RPMI7951 (cell line): ENCODE data around the gene HSPB9. TPM values are rescaled to one million over a fixed set of nuclear protein-coding genes. Genes with fewer than 3 reads are reported as not detected.
"Not testable (repeated sequence)": the region's sequence is repeated elsewhere in the genome, so short reads cannot be mapped to it uniquely, and the experiment has no call there.

Experiments used
- DNase-seq: peaks from one replicate; pipeline ENCODE4 v3.0.0-alpha.2; 2012; ENCODE audit warnings: low read depth
- total RNA-seq: library from RNA; depleted of rRNA; stranded (reverse); fragments of >200 nt; shearing (Covaris generic); gene quantifications from 2 replicates; pipeline ENCODE4 v1.2.3, GENCODE V29; 2014; rRNA removed

The HSPB9 gene
- total RNA-seq, 1 experiment from 2014 or later: not detected

DNA sequence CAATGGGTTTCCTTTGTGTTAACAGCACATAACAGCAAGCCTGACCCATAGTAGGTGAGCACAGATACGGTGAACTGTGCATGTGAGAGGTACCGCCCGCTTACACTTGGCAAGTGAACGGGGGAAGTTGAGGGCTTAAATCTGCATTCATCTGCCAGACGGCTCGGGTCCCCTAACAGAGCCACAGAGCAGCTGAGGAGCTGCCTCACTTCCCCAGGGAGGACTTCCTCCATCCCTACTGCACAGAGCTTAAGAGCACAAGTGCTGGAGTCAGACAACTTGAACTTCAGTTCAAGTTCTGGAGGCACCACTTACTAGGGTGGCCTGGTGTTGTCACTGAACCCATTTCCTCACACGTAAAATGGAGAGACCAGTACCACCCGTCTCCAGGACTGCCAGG is 18.8 kb downstream of the HSPB9 start:
- no peak for DNase-seq

DNA sequence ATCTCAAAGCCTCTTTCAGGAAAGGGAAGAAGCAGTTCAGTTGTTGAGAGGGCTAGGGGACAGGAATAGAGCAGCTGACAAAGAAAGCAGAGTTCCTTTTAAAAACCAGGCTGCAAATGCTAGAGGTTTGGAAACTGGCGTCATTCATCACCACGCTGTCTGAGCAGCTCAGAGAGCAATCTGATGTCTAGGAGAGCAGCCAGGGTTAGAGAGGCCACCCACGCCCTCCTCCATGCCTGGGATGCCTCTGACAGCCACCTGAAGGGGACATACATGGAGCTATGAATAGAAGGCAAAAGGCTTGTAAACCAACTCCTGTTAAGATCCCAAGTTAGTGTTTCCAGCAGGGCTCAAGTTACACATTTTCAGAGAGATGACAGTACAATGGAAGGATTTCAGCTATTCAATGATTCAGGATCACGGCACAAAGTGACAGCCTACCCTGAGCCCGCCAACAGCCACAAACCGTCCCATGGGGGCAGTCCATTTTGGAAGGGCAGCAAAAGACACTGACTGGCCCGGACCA is 19.8 kb downstream of the HSPB9 start:
- DNase-seq: no peak

DNA sequence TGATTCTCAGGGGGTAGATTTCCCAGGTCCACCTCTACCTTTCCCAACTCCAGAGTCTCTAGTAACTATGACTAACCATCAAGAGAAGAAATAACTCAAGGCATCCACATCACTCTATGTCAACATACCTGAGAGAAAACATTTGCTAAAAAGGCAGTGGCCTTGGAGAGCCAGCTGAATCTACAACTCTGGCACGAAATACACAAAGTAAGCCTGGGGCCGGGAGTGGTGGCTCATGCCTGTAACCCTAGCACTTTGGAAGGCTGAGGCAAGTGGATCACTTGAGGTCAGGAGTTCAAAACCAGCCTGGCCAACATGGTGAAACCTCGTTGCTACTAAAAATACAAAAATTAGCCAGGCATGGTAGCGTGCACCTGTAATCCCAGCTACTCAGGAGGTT is 20.5 kb downstream of the HSPB9 start:
- DNase-seq: not testable (repeated sequence)

DNA sequence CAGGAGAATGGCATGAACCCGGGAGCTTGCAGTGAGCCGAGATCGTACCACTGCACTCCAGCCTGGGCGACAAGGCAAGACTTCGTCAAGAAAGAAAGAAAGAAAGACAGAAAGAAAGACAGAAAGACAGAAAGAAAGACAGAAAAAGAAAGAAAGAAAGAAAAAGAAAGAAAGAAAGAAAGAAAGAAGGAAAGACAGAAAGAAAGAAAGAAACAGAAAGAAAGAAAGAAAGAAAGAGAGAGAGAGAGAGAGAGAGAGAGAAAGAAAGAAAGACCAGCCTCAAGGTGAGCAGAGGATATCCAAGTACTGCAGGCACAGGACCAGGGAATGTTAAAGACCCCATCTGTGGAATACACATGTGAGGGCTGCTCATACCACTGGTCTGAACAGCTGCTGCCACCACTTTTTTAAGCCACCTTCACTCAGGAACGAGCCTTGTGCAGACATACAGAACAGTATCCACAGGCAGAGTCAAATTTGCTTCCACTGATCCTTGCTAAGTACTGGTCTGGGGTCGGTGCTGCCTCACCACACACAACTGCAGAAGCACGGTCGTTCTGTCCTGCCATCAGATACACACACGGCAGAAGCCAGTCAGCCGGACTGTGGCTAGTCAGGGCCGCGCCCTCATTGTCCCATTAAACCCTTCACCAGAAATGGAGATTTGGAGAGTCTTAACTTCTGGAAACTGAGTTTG is 24.5 kb downstream of the HSPB9 start:
- DNase-seq: no peak

DNA sequence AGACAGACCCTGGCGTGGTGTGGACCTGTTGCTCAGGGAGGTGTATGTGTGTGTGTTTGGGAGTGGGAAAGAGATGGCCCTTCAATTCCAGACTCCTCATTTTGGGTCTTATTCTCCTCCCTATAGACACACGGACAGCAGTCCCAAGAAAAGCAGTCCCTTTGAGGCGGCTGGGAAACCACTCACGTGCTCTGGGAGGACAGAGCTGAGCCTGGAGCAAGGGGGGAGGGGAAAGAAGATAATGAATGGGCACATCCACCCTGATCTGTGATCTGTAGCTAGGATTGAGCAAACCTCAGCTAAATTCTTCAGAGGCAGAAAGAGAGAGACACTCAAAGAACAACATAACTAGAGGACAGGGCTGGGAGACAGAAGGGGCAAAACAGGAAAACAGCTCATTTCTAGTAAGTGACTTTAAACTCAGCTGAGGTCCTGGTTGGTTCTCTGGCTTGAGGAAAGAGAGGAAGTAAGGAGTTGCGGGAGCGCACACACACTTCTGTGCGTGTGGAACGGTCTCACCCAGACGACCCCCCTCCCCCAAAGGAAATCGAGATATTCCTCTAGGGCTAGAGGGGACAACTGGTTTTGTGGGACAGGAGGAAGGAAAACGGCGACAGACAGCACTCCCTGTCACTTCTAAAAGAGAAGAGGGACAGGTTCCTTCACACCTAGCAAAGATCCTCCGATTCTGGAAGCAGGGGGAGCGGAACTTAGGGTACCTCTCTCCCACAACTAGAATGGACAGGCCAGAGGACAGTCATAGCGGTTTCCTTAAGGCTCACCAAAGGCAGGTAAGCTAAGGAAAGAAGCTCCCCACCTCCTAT is 31.5 kb downstream of the HSPB9 start:
- peak; percentile 20 for DNase-seq

DNA sequence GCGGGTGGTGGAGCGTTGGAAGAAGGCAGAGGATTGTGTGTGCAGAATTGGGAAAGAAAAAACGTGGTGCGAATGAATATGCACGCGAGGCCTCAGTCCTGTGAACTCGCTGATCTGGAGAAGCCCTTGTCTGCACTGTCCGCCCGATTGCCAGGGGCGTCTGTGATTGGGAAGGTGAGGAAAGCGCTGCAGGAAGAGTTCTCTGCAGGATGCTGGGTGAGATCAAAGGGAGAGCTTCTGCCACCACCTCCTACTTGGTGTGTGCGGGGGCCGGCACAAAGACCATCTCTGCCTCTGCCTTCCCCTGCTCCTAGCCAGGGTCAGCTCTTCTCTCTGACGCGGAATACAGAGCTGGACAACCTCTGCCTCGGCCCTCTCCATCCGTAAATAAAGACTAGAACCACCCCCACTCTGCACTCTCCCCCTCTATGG is 33.0 kb downstream of the HSPB9 start:
- DNase-seq: peak; percentile 58

DNA sequence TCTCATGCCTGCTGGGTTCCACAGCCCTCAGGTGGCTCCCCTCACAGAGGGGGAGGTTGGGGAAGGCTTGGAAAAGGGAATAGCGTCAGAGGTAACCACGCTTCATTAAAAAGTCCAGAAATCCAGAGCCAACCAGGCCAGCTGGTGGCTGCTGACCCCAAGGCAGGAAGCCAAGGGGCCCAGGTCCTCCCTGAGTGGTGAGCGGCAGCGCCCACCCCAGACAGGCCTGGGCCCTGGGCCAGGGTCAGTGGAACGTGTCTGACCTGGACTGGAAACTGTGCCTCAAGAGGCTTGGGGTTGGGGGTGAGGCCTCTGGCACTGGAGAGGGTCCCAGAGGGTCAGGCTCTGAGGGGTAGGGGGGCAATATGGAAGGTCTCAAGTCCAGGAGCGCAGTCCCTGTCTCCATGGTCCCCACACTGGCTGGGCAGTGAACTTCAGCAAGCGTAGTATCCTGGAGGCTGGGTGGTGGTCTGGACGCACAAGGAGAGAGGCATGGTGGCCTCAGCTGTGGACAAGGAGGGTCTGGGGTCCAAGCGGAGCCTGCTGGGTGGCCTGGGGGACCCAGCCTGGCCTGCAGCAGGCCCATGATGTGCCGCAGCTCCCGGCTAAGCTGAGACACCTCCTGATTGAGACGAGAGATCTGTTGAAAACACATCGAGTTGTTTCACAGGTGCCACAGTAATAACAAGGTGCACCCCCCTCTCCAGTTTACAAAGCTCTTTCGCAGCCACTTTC is 37.4 kb downstream of the HSPB9 start:
- no peak for DNase-seq

DNA sequence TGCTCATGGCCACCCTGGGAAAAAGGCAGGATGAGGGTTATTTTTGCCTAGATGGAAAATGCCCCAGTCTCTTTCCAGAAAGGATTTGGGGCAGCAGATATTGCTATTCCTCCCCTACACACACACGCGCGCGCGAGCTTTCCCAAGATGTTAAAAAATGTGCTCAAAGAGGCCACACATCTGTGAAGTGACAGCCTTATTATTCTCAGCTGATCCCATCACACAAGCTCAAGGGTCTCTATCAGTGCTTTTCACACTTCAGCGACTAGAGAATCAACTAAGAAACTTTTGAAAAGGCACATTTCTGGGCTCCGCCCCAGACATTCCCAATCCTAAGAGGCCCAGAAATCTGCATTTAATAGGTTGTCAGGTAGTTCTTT is 37.9 kb downstream of the HSPB9 start:
- DNase-seq: no peak

DNA sequence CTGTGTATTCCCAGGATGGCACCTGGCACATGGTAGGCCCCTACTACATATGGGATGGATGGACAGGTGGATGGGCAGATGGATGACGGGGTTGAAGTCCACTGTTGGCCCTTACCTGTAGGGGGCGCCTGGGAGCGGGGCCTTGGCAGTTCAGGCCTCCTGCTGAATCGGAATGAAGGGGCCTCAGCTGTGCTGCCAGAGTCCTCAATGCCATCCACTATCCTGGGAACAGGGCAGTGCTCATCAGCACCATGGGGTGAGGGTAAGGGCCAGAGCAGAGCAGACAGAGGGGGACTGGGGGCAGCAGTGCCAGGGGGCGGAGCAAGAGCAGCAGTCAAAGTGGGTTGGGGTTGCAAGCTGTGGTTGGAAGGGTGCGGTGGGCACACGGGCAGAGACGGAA is 40.5 kb downstream of the HSPB9 start:
- no peak for DNase-seq

DNA sequence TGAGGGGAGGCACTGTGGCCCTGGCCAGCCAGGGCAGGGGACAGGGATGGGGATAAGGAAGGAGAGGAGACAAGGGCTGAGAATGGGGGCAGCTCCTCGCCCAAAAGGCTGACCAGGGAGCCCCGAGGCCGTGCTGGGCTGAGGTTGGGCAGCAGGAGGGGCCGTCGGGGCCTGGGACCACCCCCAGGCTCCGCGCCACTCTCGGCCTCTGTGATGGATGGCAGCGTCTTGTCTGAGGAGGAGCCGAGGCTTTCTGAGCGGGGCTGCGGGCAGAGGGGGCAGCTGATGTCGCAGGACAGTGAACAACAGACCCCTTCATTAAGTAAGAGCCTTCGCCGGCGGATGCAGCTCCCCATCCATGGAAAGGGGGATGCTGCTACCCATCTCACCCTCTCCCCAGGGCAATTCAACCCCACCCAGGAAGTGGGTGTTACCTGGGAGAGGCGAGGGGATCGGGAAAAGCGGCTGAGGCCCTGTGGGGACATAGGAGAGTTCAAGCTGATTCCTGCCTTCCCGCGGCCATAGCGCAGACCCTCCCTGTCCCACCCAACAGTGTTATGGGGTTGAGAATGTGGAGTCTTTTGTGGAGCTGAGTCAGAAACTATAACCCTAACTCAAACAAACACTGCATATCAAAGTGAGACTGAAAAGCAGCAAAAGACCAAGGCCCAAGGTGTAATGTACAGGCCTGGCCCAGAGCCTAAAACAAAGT is 41.2 kb downstream of the HSPB9 start:
- DNase-seq: no peak

DNA sequence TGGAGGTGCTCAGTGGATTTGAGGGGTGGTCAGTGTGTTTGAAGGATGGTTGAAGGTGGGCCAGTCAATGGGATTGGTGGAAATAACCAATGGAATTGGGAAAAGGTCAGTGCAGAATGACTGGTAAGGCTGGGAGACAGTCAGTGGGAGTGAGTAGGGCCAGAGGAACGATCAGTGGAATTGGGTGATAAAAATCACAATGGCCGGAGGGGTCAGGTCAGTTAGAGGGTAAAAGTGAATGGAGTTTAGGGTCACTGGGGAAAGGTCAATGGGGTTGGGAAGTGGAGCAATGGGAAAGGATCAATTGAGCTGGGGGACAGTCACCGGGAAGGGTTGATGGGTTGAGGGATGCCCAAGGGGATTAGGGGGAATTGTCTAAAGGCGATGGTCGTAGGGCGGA is 43.1 kb downstream of the HSPB9 start:
- no peak for DNase-seq

DNA sequence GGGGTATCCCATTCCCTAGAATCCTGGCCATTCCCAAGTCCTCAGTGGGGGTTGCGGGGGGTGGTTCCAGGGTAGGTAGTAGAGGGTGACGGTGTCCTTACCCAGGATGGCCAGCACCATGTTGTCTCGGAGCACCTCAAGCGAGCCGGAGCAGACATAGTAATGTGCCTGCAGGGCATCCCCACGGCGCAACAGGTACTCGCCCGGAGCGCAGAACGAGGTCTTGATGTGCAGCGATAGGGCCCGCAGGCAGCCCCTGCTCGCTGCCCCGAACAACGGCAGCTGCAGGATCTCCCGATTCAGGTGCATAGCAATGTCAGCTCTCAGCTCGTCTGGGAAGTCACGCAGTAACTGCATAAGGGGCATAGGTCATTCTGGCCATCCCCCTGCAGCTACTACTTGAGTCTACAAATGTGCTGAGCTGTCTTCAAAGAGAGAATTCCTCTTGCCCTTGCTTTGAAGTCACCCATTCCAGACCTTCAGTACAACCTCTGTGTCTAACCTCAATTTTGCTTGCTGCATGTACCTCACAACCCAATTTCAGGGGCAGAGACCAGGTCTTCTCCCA is 43.7 kb downstream of the HSPB9 start:
- no peak for DNase-seq

DNA sequence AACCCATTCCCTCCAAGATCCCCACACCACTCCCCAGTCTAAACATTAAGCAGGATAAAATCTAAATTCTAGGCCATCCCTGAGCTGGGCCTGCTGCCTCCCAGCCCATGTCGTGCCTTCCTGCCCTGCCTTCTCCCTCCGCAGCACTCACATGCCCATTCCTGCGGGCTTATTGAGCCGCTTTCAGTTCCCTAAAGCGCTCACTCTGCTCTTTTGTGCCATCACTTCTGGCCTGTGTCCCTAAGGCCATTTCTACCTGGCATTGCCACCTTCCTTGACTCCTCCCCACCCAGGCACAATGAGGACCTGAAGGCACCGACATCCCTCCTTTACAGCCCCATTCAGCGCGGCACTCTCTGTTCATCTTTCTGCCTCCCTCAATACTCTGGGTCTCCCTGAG is 45.2 kb downstream of the HSPB9 start:
- no peak for DNase-seq

DNA sequence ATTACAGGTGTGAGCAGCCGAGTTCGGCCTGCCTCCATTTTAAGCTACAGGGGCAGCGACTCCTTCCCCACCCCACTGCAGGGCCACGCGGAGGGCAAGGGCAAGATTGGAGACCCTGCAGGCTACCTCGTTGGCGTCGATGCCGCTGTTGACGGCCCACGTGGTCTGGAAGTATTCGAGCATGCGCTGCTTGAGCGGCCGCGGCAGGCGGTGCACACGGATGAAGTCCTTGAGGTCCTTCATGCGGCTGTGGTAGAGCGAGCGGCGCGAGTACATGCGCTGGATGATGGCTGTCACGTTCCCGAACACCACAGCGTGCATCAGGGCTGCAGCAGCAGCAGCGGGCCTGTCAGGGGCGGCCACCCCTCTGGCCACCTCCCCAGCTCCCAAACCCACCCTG is 46.7 kb downstream of the HSPB9 start:
- DNase-seq: no peak

DNA sequence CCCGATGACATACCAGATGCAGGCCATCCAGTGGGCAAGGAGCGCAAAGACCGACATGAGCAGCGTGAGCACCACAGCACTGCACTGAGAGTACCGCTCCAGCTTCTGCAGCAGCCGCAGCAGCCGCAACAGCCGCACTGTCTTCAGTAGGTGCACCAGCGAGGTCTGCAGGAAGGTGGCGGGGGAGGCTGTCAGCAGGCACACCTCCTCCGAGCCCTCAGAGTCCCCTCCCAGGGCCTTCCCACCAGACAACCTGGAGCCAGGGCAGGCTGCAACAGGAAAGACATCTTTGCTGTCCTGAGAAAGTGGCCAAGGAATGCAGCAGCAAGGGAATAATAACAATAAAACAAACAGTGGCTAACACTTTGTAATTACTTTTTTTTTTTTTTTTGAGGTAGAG is 49.2 kb downstream of the HSPB9 start:
- no peak for DNase-seq

Other genes starting within 250 kb of the HSPB9 start
- 98.2 and 99.4 TPM in 2 replicates for gene ACLY, start 203.9 kb upstream of the HSPB9 start, total RNA-seq
- gene ODAD4, start 192.2 kb upstream of the HSPB9 start, total RNA-seq: 0.78 and 1.9 TPM in 2 replicates
- 37.8 and 43.9 TPM in 2 replicates for gene CNP, start 156.0 kb upstream of the HSPB9 start, total RNA-seq
- gene DNAJC7, start 105.4 kb upstream of the HSPB9 start, total RNA-seq: 63.1 and 65.7 TPM in 2 replicates
- gene NKIRAS2, start 102.7 kb upstream of the HSPB9 start, total RNA-seq: 36.2 and 38.0 TPM in 2 replicates
- gene C17orf113, start 72.2 kb upstream of the HSPB9 start, total RNA-seq: 0.10 and 0.24 TPM in 2 replicates
- gene ZNF385C, start 24.3 kb upstream of the HSPB9 start, total RNA-seq: not detected in 2 replicates
- gene DHX58, start 10.1 kb upstream of the HSPB9 start, total RNA-seq: 4.2 and 4.8 TPM in 2 replicates
- gene KAT2A, start 1.4 kb upstream of the HSPB9 start, total RNA-seq: 6.3 and 11.7 TPM in 2 replicates
- 95.0 and 130 TPM in 2 replicates for gene RAB5C, start 32.2 kb downstream of the HSPB9 start, total RNA-seq
- 0.12 TPM in 1 of 2 replicates, not detected in the other for gene KCNH4, start 58.3 kb downstream of the HSPB9 start, total RNA-seq
- not detected in 2 replicates for gene HCRT, start 62.6 kb downstream of the HSPB9 start, total RNA-seq
- gene GHDC, start 71.7 kb downstream of the HSPB9 start, total RNA-seq: 7.9 and 10.5 TPM in 2 replicates
- gene STAT5B, start 153.6 kb downstream of the HSPB9 start, total RNA-seq: 11.2 and 12.6 TPM in 2 replicates
- gene STAT5A, start 165.7 kb downstream of the HSPB9 start, total RNA-seq: 7.8 and 23.9 TPM in 2 replicates